Upper lobe of right lung (tissue), 1 donor: ENCODE measurements around the gene SLA2. TPM values are rescaled to one million over a fixed set of nuclear protein-coding genes. Genes with fewer than 3 reads are reported as not detected.
"Not testable (repeated sequence)": the region's sequence is repeated elsewhere in the genome, so short reads cannot be mapped to it uniquely, and the experiment has no call there.

Experiments used
- ATAC-seq: fragments of 200-7000 bp; cut with Tn5 transposase; one replicate; pipeline ENCODE4 v1.9.1; 2020; ENCODE audit warnings: mild to moderate bottlenecking, moderate library complexity
- DNase-seq: peaks from one replicate; pipeline ENCODE4 v3.0.0-alpha.2; 2020
- H3K27ac ChIP-seq: fragments of 200-600 bp; one replicate; pipeline ENCODE4 v1.8.0; 2022
- H3K27me3 ChIP-seq: fragments of 200-600 bp; one replicate; pipeline ENCODE4 v1.8.0; 2022; ENCODE audit warnings: mild to moderate bottlenecking
- H3K36me3 ChIP-seq: fragments of 200-600 bp; one replicate; pipeline ENCODE4 v1.8.0; 2022
- H3K4me1 ChIP-seq: fragments of 200-600 bp; one replicate; pipeline ENCODE4 v1.8.0; 2022
- H3K4me3 ChIP-seq: fragments of 200-600 bp; one replicate; pipeline ENCODE4 v1.8.0; 2022; ENCODE audit warnings: mild to moderate bottlenecking
- H3K9me3 ChIP-seq: fragments of 200-600 bp; one replicate; pipeline ENCODE4 v1.8.0; 2022
- intact Hi-C: fragments of 100-400 bp; cut with DNase I; formaldehyde crosslinking; loops from one replicate; pipeline ENCODE4 v1.11.0; 2022
- total RNA-seq: library from RNA; stranded (reverse); fragmentation: NEBNext Ultra II Directional; extraction: Animal tissue kit (Norgen Biotek cat#: 25700); gene quantifications from one replicate; pipeline ENCODE4 v1.2.1, GENCODE V29; 2021
- TF ChIP-seq, protein P1 (sequence below): fragments of 200-600 bp; IDR thresholded peaks from one replicate; pipeline ENCODE4 v1.8.0; 2022; ENCODE audit warnings: antibody characterized with exemption
- donor health status: DM: no; HTN: yes; CAD: no; lungs with severe emphysema.

The SLA2 gene
- total RNA-seq, 1 donor from 2014 or later, result 1.9 TPM

DNA sequence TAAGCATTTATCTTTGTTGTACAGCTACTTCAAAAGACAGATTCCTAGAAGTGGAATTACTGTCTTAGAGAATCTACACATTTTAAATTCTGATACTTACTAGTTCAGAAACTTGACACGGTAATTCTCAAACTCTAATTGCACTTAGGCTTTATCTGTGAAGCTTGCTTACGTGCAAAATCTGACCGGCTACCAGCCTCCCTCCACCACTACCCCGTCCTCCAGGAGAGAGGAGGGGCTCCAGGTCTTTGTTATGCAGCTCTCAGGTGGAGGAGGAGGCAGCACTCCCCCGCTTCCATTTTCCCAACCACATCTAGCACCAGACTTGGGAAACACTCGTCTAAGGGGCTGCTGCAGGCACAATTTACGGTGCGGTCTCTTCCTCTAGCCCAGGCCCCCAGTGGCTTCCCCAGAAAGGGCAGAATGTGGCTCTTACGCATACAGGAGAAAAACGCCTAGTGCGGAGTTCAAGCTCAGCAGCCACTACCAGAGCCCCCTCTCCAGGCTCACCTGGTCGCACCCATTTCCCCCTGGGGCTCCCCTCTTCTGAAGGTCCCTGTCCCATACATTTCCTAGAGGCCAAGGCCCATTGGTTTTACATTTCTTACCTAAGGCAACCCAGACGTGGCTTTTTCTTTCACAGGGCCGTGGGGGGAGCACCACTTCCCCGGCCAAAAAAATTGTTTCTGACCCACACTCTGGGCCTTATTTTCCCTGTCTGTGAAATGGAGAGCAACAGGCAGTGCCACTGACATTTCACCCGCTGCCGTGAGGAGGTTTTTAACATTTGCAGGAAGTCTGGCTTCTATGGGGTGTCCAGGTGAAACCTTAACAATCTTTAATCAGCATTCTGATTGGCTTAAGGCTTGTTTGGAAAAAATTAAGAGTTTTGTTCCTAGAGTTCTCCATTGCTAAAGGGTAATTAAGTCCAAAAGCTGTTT, 74.2 kb downstream of the SLA2 start:
- Histone ChIP-seq H3K9me3 (no peaks in the 10 kb centered on the region), H3K27me3 (no peaks in the 10 kb centered on the region), H3K27ac (peak overlapping the region; percentile 86), H3K36me3 (no peaks in the 10 kb centered on the region), H3K4me1 (peaks cover 18% of the 10 kb centered on the region), H3K4me3 (no peak overlapping the region)
- ATAC-seq, result no peak
- no peak for DNase-seq
- intact Hi-C loops, result no loop called here
- TF ChIP-seq, protein P1, sequence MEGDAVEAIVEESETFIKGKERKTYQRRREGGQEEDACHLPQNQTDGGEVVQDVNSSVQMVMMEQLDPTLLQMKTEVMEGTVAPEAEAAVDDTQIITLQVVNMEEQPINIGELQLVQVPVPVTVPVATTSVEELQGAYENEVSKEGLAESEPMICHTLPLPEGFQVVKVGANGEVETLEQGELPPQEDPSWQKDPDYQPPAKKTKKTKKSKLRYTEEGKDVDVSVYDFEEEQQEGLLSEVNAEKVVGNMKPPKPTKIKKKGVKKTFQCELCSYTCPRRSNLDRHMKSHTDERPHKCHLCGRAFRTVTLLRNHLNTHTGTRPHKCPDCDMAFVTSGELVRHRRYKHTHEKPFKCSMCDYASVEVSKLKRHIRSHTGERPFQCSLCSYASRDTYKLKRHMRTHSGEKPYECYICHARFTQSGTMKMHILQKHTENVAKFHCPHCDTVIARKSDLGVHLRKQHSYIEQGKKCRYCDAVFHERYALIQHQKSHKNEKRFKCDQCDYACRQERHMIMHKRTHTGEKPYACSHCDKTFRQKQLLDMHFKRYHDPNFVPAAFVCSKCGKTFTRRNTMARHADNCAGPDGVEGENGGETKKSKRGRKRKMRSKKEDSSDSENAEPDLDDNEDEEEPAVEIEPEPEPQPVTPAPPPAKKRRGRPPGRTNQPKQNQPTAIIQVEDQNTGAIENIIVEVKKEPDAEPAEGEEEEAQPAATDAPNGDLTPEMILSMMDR, result no peak

DNA sequence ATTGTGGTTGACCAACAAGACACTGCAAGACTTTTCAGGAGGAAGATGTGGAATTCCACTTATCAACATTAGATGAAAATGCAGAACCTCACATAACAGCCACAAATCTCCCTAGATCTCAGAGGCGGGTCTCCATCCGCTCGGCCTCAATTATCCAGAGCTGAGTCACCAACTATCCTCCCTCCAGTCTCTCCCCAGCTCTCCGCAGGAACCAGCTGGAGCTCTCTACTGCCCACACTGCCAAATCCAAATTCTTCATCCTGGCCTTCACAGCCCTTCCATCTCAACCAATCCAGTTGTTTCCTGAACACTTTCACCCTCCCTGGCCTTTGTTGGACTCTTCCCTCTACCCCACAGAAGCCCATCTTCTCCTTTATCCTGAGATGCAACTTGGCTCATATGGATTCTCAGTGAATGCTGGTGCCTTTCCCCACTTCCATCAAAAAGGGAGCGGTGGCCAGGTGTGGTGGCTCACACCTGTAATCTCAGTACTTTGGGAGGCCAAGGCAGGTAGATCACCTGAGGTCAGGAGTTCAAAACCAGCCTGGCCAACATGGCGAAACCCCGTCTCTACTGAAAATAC, 76.1 kb downstream of the SLA2 start:
- ATAC-seq, result no peak
- no peak for DNase-seq
- Histone ChIP-seq H3K36me3 (no peaks in the 10 kb centered on the region), H3K9me3 (peaks cover 4% of the 10 kb centered on the region), H3K4me1 (peaks cover 5% of the 10 kb centered on the region), H3K27ac (no peak overlapping the region), H3K27me3 (no peaks in the 10 kb centered on the region), H3K4me3 (no peak overlapping the region)
- intact Hi-C loops, result no loop called here
- TF ChIP-seq, protein P1, result no peak

DNA sequence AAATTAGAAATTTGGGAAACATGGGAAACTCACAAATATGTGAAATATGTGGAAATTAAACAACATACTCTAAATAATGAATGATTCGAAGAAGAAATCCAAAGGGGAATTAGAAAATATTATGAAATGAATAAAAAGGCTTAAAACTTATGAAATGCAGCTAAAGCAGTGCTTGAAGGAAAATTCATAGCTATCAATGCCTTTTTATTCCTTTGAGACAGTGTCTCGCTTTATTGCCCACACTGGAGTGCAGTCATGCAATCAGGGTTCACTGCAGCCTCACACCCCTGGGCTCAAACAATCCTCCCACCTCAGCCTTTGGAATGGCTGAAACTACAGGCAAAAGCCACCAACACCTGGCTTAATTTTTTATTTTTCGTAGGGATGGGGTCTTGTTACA, 80.5 kb downstream of the SLA2 start:
- TF ChIP-seq, protein P1, result no peak
- ATAC-seq (no peak), DNase-seq (no peak)
- Histone ChIP-seq H3K36me3 (no peaks in the 10 kb centered on the region), H3K9me3 (peaks cover 4% of the 10 kb centered on the region), H3K4me1 (no peaks in the 10 kb centered on the region), H3K27me3 (no peaks in the 10 kb centered on the region), H3K4me3 (no peak overlapping the region), H3K27ac (no peak overlapping the region)
- intact Hi-C loops, result no loop called here

DNA sequence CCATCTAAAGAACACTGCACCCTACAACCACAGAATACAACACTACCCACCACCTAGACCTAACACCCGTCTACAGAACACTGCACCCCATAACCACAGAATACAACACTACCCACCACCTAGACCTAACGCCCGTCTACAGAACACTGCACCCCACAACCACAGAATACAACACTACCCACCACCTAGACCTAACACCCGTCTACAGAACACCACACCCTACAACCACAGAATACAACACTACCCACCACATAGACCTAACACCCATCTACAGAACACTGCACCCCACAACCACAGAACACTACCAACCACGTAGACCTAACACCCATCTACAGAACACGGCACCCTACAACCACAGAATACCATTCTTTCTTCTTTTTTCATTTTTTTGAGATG, 81.3 kb downstream of the SLA2 start:
- intact Hi-C loops, H3K4me3 ChIP-seq, H3K27me3 ChIP-seq, DNase-seq, H3K9me3 ChIP-seq, H3K27ac ChIP-seq, ATAC-seq, H3K36me3 ChIP-seq, H3K4me1 ChIP-seq: not testable (repeated sequence)

DNA sequence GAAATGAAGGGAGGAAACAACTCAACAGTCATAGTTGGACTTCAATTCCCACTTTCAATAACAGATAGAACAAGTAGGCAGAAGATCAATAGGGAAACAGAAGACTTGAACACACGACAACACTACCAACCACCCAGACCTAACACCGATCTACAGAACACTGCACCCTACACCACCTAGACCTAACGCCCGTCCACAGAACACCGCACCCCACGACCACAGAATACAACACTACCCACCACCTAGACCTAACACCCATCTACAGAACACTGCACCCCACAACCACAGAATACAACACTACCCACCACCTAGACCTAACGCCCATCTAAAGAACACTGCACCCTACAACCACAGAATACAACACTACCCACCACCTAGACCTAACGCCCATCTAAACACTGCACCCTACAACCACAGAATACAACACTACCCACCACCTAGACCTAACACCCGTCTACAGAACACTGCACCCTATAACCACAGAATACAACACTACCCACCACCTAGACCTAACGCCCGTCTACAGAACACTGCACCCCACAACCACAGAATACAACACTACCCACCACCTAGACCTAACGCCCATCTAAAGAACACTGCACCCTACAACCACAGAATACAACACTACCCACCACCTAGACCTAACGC, 81.8 kb downstream of the SLA2 start:
- H3K27ac ChIP-seq, H3K9me3 ChIP-seq, DNase-seq, ATAC-seq, H3K27me3 ChIP-seq, intact Hi-C loops, H3K36me3 ChIP-seq, H3K4me1 ChIP-seq, H3K4me3 ChIP-seq: not testable (repeated sequence)

DNA sequence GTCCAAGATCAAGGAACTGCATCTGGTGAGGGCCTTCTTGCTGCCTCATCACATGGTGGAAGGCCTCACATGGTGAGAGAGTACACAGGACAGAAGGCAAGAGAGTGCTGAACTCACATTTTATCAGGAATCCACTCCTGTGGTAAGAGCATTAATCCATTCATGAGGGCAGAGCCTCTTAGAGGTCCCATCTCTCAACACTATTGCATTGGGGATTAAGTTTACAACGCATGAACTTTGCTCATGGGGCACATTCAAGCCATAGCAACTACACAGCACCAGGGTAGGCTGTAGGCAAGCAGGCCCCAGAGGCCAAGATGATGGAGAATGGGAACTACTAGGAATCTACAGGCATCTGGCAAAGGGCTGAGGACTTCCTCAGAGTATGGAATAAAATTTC, 82.6 kb downstream of the SLA2 start:
- intact Hi-C loops, result no loop called here

More for the DNA sequence above, 82.6 kb downstream of the SLA2 start:
- Histone ChIP-seq H3K4me3 (no peak overlapping the region), H3K4me1 (no peaks in the 10 kb centered on the region), H3K27me3 (no peaks in the 10 kb centered on the region), H3K9me3 (peaks cover 4% of the 10 kb centered on the region), H3K36me3 (no peaks in the 10 kb centered on the region), H3K27ac (no peak overlapping the region)
- DNase-seq, result no peak
- TF ChIP-seq, protein P1, result no peak
- ATAC-seq, result no peak
